SK-MEL-5 (cell line): ENCODE results near the gene RNF10. TPM values are rescaled to one million over a fixed set of nuclear protein-coding genes. Genes with fewer than 3 reads are reported as not detected.
"Not testable (repeated sequence)": the region's sequence is repeated elsewhere in the genome, so short reads cannot be mapped to it uniquely, and the experiment has no call there.

Source experiments
- DNase-seq: peaks from one replicate; pipeline ENCODE4 v3.0.0-alpha.2; 2016; ENCODE audit warnings: low read depth, low spot score
- in situ Hi-C: cut with HindIII; loops from 2 replicates; pipeline ENCODE4 v1.10.0; 2016; ENCODE audit warnings: low sequenced_read_pairs, high pct_unique_total_duplicates, low pct_unique_long_range_greater_than_20kb
- polyA plus RNA-seq, 2 experiments: library from polyadenylated mRNA; depleted of rRNA; stranded (reverse); fragments of >200 nt; gene quantifications; 2 replicates each; pipeline ENCODE4 v1.2.3, GENCODE V29; 2015
- total RNA-seq: library from RNA; depleted of rRNA; stranded (reverse); fragments of >200 nt; shearing (Covaris generic); gene quantifications from 2 replicates; pipeline ENCODE4 v1.2.3, GENCODE V29; 2014; rRNA removed

RNF10 gene
- total RNA-seq, result 42.2 and 51.8 TPM in 2 replicates
- polyA plus RNA-seq (2015; cell fraction: cytosol; rRNA removed), result 107 and 142 TPM in 2 replicates
- polyA plus RNA-seq (2015; cell fraction: nucleus; rRNA removed), result 78.7 and 84.0 TPM in 2 replicates

DNA sequence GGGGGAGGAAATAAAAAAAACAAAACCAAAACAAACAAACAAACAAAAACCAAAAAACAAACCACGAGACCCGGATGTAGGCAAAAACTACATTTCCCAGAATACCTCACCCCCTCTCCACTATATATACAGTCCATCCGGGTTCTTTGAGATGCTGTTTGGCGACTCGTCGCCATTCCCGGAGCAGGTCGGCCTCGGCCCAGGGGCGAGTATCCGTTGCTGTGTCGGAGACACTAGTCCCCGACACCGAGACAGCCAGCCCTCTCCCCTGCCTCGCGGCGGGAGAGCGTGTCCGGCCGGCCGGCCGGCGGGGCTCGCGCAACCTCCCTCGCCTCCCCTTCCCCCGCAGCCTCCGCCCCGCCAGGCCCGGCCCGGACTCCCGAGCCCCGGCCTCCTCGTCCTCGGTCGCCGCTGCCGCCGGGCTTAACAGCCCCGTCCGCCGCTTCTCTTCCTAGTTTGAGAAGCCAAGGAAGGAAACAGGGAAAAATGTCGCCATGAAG is at the start of gene RNF10:
TSS of gene RNF10 (plus strand) at position 154 of the 500 bp plus-strand sequence. CDS start 456 bp downstream, outside the sequence.
- peak; percentile 93 for DNase-seq
- in situ Hi-C loops, result no loop called here

DNA sequence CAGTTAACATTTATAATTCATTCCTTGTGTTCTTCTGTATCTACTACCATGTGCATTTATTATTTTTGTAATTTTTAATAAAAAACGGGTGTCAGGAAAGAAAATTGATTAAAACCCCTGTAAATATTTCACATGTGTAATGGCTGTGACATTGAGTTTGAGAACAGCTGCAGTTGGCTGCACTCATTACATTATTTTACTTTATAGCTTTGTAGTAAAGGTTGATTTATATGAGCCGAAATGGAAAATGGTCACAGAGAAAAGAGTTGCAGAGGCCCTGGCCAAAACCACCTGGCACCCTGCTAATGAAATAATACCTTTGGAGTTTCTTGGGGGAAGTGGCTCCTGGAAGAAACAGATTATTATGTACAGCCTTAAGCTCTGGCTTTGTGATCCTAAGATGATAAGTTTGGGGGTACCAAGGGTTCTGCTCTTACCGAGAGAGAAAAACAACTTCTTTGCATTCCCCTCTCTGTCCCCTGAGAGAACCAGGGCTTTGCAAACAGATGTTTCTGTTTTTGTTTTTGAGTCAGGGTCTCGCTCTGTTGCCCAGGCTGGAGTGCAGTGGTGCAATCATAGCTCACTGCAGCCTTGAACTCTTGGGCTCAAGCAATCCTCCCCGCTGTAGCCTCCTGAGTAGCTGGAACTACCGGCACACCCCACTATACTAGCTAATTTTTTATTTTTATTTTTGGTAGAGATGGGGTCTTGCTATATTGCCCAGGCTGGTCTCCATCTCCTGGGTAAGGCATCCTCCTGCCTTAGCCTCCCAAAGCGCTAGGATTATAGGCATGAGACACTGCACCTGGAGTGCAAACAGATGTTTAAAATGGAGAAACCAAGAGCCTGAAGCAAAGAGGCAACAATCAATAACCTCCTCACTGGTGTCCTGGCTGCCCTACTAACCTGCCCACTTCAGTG is 47.9 kb upstream of the RNF10 start:
- DNase-seq, result no peak
- in situ Hi-C loops, result no loop called here

DNA sequence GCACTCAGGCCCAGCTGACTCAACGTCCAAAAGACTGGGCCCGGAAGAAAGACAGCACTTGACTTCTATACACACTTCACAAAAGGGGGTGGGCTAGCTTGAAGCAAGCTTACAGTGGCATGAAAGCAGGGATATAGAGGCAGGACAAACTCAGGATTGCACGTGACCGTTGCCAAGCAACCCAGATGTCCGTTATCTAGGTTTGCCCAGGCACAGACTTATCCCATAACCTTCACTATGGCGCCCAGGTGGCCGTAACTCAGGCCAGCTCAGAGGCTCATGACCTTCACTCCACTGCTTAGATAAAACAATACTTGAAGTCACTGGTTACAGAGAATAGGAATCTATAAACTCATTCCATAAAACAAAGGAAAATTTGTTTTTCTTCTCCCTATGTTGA is 46.6 kb upstream of the RNF10 start:
- in situ Hi-C loops, DNase-seq: not testable (repeated sequence)

DNA sequence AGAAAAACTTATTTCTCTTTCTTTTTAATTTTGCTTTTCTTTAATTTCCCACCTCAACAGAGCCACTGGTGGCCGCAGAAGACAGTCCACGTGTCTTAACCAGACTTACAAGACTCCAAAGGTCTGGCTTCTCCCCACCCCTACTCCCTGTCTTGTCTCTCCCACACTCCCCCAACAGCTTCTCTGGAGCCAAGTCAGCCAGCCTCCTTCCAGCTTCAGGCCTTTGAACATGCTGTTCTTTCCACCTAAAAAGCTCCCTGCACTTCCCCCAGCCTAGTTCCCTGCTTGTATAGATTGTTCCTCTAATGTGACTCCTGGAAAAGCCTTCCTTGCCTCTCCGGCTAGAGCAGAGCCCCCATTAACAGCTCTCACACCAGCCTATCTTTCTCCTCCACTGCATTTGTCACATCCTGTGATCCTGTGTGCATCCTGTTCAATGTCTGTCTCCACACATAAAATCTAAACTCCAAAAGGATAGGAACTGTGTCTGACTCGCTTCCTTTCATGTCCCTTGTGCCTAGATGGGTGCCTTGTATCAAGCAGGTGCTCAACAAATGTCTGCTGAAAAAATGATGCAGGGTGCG is 46.0 kb upstream of the RNF10 start:
- no peak for DNase-seq
- in situ Hi-C loops, result no loop called here

DNA sequence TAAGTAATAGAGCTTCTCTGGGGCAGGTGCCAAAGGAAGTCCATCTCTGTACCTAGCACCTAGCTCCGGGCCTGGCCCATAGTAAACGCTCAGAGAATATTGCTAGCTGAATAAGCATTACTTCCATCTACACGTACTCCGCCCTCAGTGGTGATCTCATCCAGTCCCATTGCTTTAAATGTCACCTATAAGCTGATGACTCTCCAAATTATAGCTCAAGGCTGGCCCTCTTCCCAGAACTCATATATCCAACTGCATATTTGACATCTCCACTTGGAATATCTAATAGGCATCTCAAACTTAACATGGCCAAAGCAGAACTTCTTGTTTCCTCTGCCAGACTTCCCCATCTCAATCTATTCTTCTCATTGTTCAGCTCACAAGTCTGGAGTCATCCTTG is 45.1 kb upstream of the RNF10 start:
- DNase-seq, result no peak
- in situ Hi-C loops, result no loop called here

DNA sequence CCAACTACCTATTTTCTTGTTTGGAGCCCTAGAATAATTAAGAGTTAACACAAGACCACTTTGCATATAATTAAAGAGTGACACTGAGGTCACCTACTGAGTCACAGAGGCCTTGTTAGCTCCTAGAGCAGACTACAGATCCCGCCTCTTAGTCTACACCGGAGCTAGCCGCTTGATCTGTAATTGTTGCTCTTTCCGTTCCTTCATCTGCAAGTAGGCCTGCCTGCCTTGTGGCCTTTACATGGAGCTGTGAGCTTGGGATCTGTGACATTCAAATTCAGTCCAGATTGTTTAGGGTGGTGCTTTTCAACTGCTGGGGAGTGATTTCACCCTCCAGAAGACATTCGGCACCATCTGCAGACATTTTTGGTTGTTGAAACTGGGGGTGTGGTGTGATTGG is 43.8 kb upstream of the RNF10 start:
- in situ Hi-C loops, result no loop called here
- no peak for DNase-seq

DNA sequence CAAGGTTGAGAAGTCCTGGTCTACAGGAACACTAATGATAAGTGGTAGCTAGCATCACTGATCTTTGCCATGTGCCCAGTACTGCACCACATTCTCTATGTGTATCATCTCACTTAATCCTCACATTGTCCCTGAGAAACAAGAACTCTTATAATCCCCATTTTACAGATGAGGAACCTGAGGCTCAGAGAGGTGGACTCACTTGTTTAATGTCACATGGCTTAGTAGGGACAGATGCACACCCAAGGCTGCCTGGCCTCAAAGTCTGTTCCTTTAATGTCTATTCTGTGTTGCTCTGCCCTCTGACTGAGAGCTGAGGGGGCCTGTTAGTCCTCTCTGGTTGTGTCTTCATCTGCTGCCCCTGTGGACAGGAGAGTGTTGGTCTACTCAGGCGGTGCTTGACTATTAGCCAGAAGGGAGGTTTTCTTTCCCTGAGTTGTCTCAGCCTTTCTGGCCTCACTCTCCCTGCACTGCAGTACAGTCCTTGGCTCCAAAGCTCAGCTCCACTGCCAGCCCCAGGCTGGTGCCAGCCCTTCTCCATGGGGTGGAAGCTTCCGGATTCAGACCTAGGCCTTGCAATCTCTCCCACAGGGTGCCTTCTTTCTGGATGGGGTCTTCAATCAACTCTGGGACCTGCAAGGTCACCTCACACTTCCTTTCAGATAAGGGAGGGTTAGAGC is 43.2 kb upstream of the RNF10 start:
- in situ Hi-C loops, result no loop called here
- DNase-seq, result no peak

DNA sequence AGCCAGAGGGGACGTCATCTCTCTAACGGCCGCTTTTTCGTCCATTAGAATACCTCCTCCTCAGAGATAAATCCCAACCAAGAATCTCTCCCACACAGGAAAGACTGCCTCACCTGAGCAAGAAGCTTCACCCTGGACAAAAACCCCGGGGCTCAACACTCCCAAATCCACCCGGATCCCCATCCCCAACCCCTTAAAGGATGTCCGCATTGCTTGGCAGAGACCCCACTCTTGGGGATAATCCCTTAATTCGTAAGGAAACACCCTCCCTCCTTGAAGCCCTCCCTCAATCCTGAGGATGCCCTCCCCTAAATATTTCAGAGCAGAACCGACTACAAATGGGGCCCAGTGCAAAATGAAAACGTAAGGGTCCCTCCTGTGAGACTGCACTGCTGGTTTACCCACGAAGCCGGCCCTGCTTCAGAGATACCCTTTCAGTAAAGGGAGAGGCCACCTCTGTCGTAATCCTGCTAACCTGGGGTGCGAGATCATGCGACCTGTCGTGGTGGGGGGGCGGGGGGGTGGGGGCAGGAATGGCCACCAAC is 38.9 kb upstream of the RNF10 start:
- in situ Hi-C loops, result no loop called here
- no peak for DNase-seq

DNA sequence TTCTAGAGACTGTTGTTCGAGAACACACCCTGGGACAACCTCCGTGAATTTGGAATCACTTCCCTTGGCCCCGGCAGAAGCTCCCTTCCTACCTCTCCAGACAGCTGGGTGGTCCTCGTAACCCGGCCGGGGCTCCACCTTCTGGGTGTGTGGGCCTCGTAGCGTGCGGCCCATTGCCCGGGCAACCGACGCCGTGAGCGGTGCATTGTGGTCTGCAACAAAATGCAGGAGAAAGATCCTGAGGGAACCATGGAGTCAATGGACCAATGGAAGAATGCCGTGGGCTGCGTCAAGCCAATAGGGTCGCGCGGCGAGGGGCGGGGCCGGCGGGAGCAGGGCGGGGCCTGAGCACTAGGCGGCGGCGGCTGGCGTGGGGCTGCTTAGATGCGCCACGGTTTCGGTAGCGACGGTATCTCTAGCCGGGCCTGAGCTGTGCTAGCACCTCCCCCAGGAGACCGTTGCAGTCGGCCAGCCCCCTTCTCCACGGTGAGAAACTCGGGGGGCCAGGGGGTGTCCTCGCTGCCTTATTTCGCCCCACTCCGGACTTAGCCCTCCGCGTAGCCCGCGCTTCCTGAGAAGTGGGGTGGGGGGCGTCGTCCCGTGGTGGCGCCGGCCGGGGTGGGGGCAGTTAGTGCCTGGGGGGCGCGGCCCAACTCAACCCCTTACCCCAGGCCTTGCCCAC is 38.3 kb upstream of the RNF10 start, which contains the start of gene DYNLL1:
TSS of gene DYNLL1 (plus strand) at position 383 of the 682 bp plus-strand sequence. CDS start 309 bp downstream, outside the sequence.
- in situ Hi-C loops, result no loop called here

DNA sequence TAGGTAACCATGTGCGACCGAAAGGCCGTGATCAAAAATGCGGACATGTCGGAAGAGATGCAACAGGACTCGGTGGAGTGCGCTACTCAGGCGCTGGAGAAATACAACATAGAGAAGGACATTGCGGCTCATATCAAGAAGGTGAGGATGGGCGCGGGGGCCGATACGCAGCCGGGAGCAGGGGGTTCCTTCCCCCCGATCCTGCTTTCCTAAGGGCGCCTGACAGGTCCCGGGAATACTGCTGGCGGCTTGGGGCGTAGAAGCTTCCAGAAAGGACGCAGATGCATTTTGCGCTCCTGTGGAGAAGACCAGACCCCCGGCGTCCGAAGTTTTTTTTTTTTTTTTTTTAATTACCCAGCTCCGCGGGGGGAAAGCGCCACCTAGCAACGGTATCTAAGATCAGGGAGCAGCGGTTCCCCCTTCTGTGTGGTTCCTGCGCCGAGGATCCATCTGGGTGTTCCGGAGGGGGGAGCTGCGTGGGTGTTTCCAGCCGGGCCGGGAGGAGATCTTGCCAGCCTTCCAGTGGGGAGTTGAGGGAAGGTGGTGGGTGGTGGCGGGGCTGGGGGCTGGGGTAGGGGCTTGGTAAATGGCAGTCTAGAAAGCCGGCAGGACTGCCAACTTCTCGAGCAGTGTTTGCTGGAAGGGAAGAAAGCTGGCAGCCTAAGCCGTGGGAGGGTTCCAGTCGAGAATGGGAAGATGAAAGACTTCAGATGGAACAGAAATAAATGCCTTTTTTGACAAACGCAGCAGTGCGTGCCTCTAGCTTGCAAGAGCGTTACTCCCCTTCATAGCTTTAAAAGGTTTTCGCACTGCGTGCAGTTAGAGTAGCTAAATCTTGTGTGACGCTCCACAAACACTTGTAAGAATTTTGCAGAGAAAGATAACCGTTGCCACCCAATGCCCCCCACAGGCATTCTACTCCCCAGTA is 37.5 kb upstream of the RNF10 start:
- DNase-seq, result peak; percentile 51
- in situ Hi-C loops, result no loop called here

More for the DNA sequence above, 38.3 kb upstream of the RNF10 start, which contains the start of gene DYNLL1:
- peak; percentile 98 for DNase-seq

DNA sequence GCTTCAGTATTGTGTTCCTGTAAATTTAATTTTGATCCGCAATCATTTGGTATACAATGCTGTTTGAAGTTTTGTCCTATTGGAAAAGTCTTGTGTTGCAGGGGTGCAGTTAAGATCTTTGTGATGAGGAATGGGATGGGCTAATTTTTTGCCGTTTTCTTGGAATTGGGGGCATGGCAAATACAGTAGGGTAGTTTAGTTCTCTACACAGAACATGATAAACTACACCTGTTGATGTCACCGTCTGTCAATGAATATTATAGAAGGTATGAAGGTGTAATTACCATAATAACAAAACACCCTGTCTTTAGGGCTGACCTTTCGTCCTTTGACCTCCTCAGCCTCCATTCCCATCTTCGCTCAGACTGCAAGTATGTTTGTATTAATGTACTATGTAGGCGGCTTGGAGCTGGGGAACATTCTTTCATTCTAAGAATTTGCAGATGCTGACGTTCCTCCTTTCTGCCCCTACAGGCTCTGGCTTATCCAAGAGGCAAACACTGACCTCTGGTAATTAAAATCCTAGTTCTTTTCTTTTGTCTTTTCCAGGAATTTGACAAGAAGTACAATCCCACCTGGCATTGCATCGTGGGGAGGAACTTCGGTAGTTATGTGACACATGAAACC is 36.5 kb upstream of the RNF10 start:
- DNase-seq, result no peak
- in situ Hi-C loops, result no loop called here

DNA sequence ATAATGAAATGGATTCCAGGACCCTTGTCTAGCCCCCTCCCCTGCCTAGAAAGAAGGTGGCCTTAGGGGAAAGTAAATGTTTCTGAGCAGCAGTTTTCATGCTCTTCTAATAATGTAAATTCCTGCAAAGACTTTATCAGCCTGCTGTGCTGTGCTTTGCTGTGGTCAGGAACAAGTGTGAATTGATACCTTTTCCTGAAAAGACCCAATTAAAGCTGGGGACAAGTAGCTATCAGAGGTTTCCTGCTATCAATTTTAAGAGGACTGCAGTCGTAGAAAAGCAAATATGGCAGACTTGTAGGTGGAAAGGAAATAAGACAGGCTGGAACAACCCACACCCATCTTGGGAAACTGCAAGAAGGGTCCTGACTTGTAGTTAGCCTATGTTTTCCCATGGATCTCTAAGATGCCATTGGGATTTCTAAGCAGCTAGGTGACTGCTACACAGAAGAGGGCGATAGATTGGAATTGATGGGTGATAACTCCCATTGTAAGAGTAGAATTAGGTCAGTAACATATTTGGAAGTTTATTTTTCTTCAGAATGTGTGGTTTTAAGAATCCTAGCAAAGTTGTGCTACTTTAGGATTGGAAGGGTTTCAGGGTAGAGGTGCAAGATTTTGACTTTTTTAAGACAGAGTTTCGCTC is 35.2 kb upstream of the RNF10 start:
- DNase-seq, result no peak
- in situ Hi-C loops, result no loop called here

DNA sequence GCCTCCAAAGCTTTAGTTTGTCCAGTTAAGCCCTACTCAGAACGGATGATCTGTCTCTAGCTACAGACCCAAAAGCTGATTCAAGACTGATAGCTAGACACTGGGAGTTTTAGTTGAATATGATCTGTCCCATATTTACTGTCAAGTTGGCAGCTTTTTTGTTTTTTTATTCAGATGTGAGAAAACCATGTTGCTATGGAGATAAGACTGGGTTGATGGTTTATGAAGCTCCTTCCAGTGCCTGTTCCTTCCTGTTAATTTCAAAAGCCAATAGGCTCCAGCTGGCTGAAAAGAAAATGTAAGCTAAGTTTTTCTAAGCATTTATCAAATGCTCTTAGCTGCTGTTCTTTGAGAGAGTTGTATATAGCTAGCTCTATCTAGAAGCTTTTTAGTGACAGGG is 33.6 kb upstream of the RNF10 start:
- no peak for DNase-seq
- in situ Hi-C loops, result no loop called here

DNA sequence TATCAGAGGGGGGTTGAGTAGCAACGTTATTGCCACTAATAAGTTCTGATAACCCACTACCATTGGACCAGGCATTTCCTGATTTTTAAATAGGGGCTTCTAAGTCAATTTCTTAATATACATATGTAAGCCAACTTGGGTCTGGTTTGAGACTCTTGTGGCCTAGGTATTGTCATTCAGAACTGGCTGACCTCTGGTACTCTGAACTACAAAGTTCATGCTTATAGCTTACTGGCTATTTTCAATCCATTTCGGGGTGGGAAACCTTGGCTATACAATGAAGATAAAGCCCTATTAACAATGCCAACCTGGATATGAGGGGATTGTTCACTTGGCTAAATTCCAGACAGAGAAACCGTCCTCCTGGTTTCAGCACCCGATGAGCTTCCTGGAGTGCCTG is 29.6 kb upstream of the RNF10 start:
- in situ Hi-C loops, result no loop called here
- no peak for DNase-seq

DNA sequence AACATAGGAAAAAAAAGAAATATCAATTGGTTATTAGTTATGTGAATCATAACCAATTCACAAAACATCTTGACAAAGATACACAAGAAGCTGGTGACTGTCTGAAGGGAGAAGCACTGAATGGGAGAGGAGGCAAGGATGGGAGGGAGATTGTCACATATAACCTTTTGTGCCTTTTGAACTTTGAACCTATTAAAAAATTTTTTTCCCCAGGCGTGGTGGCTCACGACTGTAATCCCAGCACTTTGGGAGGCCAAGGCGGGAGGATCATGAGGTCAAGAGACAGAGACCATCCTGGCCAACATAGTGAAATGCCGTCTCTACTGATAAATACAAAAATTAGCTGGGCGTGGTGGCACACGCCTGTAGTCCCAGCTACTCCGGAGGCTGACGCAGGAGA is 25.6 kb upstream of the RNF10 start:
- in situ Hi-C loops, result no loop called here
- DNase-seq, result no peak
